Mucosa of descending colon (tissue), 3 donors: ENCODE measurements around the gene OSBPL10. TPM values are rescaled to one million over a fixed set of nuclear protein-coding genes. Genes with fewer than 3 reads are reported as not detected.
A peak's percentile ranks its signal among the peaks of the same experiment; 100 is the strongest.
"Not testable (repeated sequence)": the region's sequence is repeated elsewhere in the genome, so short reads cannot be mapped to it uniquely, and the experiment has no call there.

Source experiments
- ATAC-seq: fragments of 200-7000 bp; cut with Tn5 transposase; one replicate; pipeline ENCODE4 v1.9.1; 2020; ENCODE audit warnings: mild to moderate bottlenecking, moderate library complexity
- DNase-seq, 3 donors: peaks; one replicate each; pipeline ENCODE4 v3.0.0-alpha.2; 2020
- H3K36me3 ChIP-seq: fragments of 200-600 bp; one replicate; pipeline ENCODE4 v1.8.0; 2021; ENCODE audit warnings: low read depth, mild to moderate bottlenecking
- H3K4me1 ChIP-seq: fragments of 200-600 bp; one replicate; pipeline ENCODE4 v1.8.0; 2021; ENCODE audit warnings: low read depth, mild to moderate bottlenecking
- H3K4me3 ChIP-seq: fragments of 200-600 bp; one replicate; pipeline ENCODE4 v1.8.0; 2021; ENCODE audit warnings: mild to moderate bottlenecking
- H3K9me3 ChIP-seq: fragments of 200-600 bp; one replicate; pipeline ENCODE4 v1.8.0; 2021; ENCODE audit warnings: mild to moderate bottlenecking
- CTCF ChIP-seq: fragments of 200-600 bp; IDR thresholded peaks from one replicate; pipeline ENCODE4 v1.8.0; 2022; ENCODE audit warnings: antibody characterized with exemption, mild to moderate bottlenecking
- intact Hi-C, 2 donors: fragments of 100-400 bp; cut with DNase I in 1 of 2; cut with micrococcal nuclease in 1 of 2; formaldehyde crosslinking; loops; one replicate each; pipeline versions ENCODE4 v1.11.0 to v1.11.1; 2022; cut with DNase I, micrococcal nuclease
- total RNA-seq, 3 donors: library from RNA; stranded (reverse); fragmentation: NEBNext Ultra II Directional in 2 of 3; extraction: Animal tissue kit (Norgen Biotek cat#: 25700) in 2 of 3; gene quantifications; one replicate each; pipeline versions ENCODE4 v1.2.1 to v1.2.4, GENCODE V29; 2021 to 2023
- donor health status: DM: no; HTN: no; CAD: no; lungs with moderate emphysema.
- donor health status: DM: no; HTN: no; CAD: no.
- donor health status: DM: no; HTN: yes; CAD: no.

OSBPL10 gene
- total RNA-seq, 3 donors from 2014 or later = 15.7 to 23.9 (median 16.6) TPM

GRCh38 chr3:32021155-32021554 lies 40.1 kb upstream of the OSBPL10 start:
- Histone ChIP-seq H3K36me3 (no peaks in the 10 kb centered on the region), H3K4me3 (no peak overlapping the region), H3K4me1 (no peaks in the 10 kb centered on the region), H3K9me3 (no peaks in the 10 kb centered on the region)
- intact Hi-C loops = loop anchor here in 1 of 2 donors (5.0 kb wide), 1 partner anchor 121 kb away; no protein-coding TSS in a partner anchor
- no peak for TF ChIP-seq CTCF
- no peak for ATAC-seq
- no peak for DNase-seq

GRCh38 chr3:32018757-32019564 lies 37.9 kb upstream of the OSBPL10 start:
- TF ChIP-seq CTCF = peak; percentile 56
- Histone ChIP-seq H3K36me3 (no peaks in the 10 kb centered on the region), H3K4me1 (no peaks in the 10 kb centered on the region), H3K9me3 (no peaks in the 10 kb centered on the region), H3K4me3 (no peak overlapping the region)
- intact Hi-C loops = loop anchor here in 1 of 2 donors (2.0 kb wide), 1 partner anchor 126 kb away; no protein-coding TSS in a partner anchor
- peak; percentile 86 for ATAC-seq
- DNase-seq = peak in 1 of 3 donors; percentile 43

GRCh38 chr3:32017286-32017685 lies 36.2 kb upstream of the OSBPL10 start:
- ATAC-seq (no peak), DNase-seq (no peak)
- no peak for TF ChIP-seq CTCF
- Histone ChIP-seq H3K4me3 (no peak overlapping the region), H3K9me3 (no peaks in the 10 kb centered on the region), H3K4me1 (no peaks in the 10 kb centered on the region), H3K36me3 (no peaks in the 10 kb centered on the region)
- intact Hi-C loops = no loop called here

- DNase-seq, H3K9me3 ChIP-seq, H3K4me1 ChIP-seq, intact Hi-C loops, ATAC-seq, H3K4me3 ChIP-seq, H3K36me3 ChIP-seq: not testable (repeated sequence)
Observed at GRCh38 chr3:32015638-32016037, 34.6 kb upstream of the OSBPL10 start.

- H3K36me3 ChIP-seq, ATAC-seq, H3K4me3 ChIP-seq, intact Hi-C loops, H3K4me1 ChIP-seq, DNase-seq, H3K9me3 ChIP-seq: not testable (repeated sequence)
Observed at GRCh38 chr3:32010699-32011098, 29.6 kb upstream of the OSBPL10 start.

- ATAC-seq (no peak), DNase-seq (no peak)
- TF ChIP-seq CTCF = no peak
- Histone ChIP-seq H3K4me1 (no peaks in the 10 kb centered on the region), H3K36me3 (no peaks in the 10 kb centered on the region), H3K4me3 (no peak overlapping the region), H3K9me3 (no peaks in the 10 kb centered on the region)
- intact Hi-C loops = no loop called here
Observed at GRCh38 chr3:32009957-32010356, 28.9 kb upstream of the OSBPL10 start.
